H9 (cell line): ENCODE data around the gene NUDT2. TPM values are rescaled to one million over a fixed set of nuclear protein-coding genes. Genes with fewer than 3 reads are reported as not detected.

Source experiments
- DNase-seq: peaks from one replicate; pipeline ENCODE4 v3.0.0-alpha.2; 2017
- H2AFZ ChIP-seq: one replicate; pipeline ENCODE4 v1.6.1; 2013; ENCODE audit warnings: mild to moderate bottlenecking, low read length, control low read depth, moderate library complexity
- H2AK5ac ChIP-seq: 2 replicates; pipeline ENCODE4 v1.6.1; 2013; ENCODE audit warnings: low read length, control low read depth, mixed read lengths; ENCODE audit not compliant: insufficient read length
- H2BK120ac ChIP-seq: one replicate; pipeline ENCODE4 v1.6.1; 2013; ENCODE audit warnings: low read depth, mild to moderate bottlenecking, low read length, control low read depth, inconsistent platforms; ENCODE audit not compliant: poor library complexity, severe bottlenecking
- H2BK12ac ChIP-seq: 2 replicates; pipeline ENCODE4 v1.6.1; 2013; ENCODE audit warnings: low read length, control low read depth, mixed read lengths, low read depth; ENCODE audit not compliant: insufficient read length
- H2BK15ac ChIP-seq: 2 replicates; pipeline ENCODE4 v1.6.1; 2013; ENCODE audit warnings: low read depth, low read length, control low read depth
- H2BK20ac ChIP-seq: one replicate; pipeline ENCODE4 v1.6.1; 2013; ENCODE audit warnings: low read depth, mild to moderate bottlenecking, low read length, control low read depth, inconsistent platforms; ENCODE audit not compliant: poor library complexity, severe bottlenecking
- H2BK5ac ChIP-seq: 2 replicates; pipeline ENCODE4 v1.6.1; 2013; ENCODE audit warnings: low read length, control low read depth, mixed read lengths; ENCODE audit not compliant: insufficient read length
- H3K14ac ChIP-seq: 2 replicates; pipeline ENCODE4 v1.6.1; 2013; ENCODE audit warnings: low read length, control low read depth; ENCODE audit not compliant: insufficient read depth
- H3K18ac ChIP-seq: 2 replicates; pipeline ENCODE4 v1.6.1; 2013; ENCODE audit warnings: low read depth, mild to moderate bottlenecking, mixed read lengths, low read length, control low read depth; ENCODE audit not compliant: insufficient read length
- H3K23ac ChIP-seq: 2 replicates; pipeline ENCODE4 v1.6.1; 2013; ENCODE audit warnings: low read length, control low read depth, mixed read lengths, low read depth; ENCODE audit not compliant: insufficient read length
- H3K23me2 ChIP-seq: 2 replicates; pipeline ENCODE4 v1.6.1; 2013; ENCODE audit warnings: low read depth, mild to moderate bottlenecking, mixed read lengths, low read length, control low read depth; ENCODE audit not compliant: insufficient read length, poor library complexity, severe bottlenecking
- H3K27ac ChIP-seq: 2 replicates; pipeline ENCODE4 v1.5.1; 2013; ENCODE audit warnings: low read length, control low read depth, mixed read lengths, low read depth; ENCODE audit not compliant: insufficient read length
- H3K27me3 ChIP-seq: 2 replicates; pipeline ENCODE4 v1.6.1; 2013; ENCODE audit warnings: low read length, control low read depth, inconsistent platforms; ENCODE audit not compliant: insufficient read depth
- H3K4ac ChIP-seq: 2 replicates; pipeline ENCODE4 v1.6.1; 2013; ENCODE audit warnings: low read depth, mild to moderate bottlenecking, control low read depth, inconsistent platforms, low read length, moderate library complexity
- H3K4me1 ChIP-seq: 2 replicates; pipeline ENCODE4 v1.6.1; 2013; ENCODE audit warnings: low read length, control low read depth, inconsistent platforms; ENCODE audit not compliant: insufficient read depth
- H3K4me2 ChIP-seq: 2 replicates; pipeline ENCODE4 v1.6.1; 2013; ENCODE audit warnings: low read length, control low read depth, mixed read lengths; ENCODE audit not compliant: insufficient read length, insufficient read depth
- H3K56ac ChIP-seq: 2 replicates; pipeline ENCODE4 v1.6.1; 2013; ENCODE audit warnings: low read depth, mild to moderate bottlenecking, mixed read lengths, low read length, control low read depth; ENCODE audit not compliant: insufficient read length
- H3K79me1 ChIP-seq: 2 replicates; pipeline ENCODE4 v1.6.1; 2013; ENCODE audit warnings: low read depth, mild to moderate bottlenecking, moderate library complexity, low read length, control low read depth, inconsistent platforms; ENCODE audit not compliant: insufficient read depth, poor library complexity, severe bottlenecking
- H3K79me2 ChIP-seq: 2 replicates; pipeline ENCODE4 v1.6.1; 2013; ENCODE audit warnings: low read length, control low read depth, inconsistent platforms; ENCODE audit not compliant: insufficient read depth
- H3K9ac ChIP-seq: 2 replicates; pipeline ENCODE4 v1.6.1; 2013; ENCODE audit warnings: low read length, control low read depth, mixed read lengths; ENCODE audit not compliant: insufficient read length; ENCODE audit errors: extremely low read depth
- H3K9me3 ChIP-seq: one replicate; pipeline ENCODE4 v1.6.1; 2013; ENCODE audit warnings: low read depth, low read length, inconsistent platforms; ENCODE audit not compliant: control insufficient read depth
- H3T11ph ChIP-seq: one replicate; pipeline ENCODE4 v1.6.1; 2013; ENCODE audit warnings: mild to moderate bottlenecking, low read length, control low read depth, inconsistent platforms
- H4K20me1 ChIP-seq: one replicate; pipeline ENCODE4 v1.6.1; 2013; ENCODE audit not compliant: control insufficient read depth, insufficient read length, insufficient read depth
- H4K5ac ChIP-seq: 2 replicates; pipeline ENCODE4 v1.6.1; 2013; ENCODE audit warnings: low read depth, mild to moderate bottlenecking, mixed read lengths, low read length, control low read depth; ENCODE audit not compliant: insufficient read length
- H4K8ac ChIP-seq: replicated peaks from 2 replicates; pipeline ENCODE4 v1.6.1; 2013; ENCODE audit warnings: low read length, control low read depth, mixed read lengths, low read depth; ENCODE audit not compliant: insufficient read length
- H4K91ac ChIP-seq: 2 replicates; pipeline ENCODE4 v1.6.1; 2013; ENCODE audit warnings: low read depth, mild to moderate bottlenecking, moderate library complexity, mixed read lengths, low read length, control low read depth; ENCODE audit not compliant: insufficient read length
- H3K27ac Mint-ChIP-seq, 3 experiments: 2 replicates in 2 of 3; 3 replicates in 1 of 3; pipeline ENCODE4 v1.8.0; 2020 to 2021; ENCODE audit warnings: mixed read lengths in 3 of 3, mild to moderate bottlenecking in 1 of 3, moderate library complexity in 1 of 3
- H3K27me3 Mint-ChIP-seq: 2 replicates; pipeline ENCODE4 v1.8.0; 2021; ENCODE audit warnings: low read depth, mild to moderate bottlenecking, moderate library complexity, mixed read lengths
- H3K36me3 Mint-ChIP-seq, 3 experiments: 2 replicates in 2 of 3; 3 replicates in 1 of 3; pipeline ENCODE4 v1.8.0; 2020 to 2021; ENCODE audit warnings: low read depth in 3 of 3, mixed read lengths in 3 of 3; ENCODE audit not compliant: insufficient read depth in 1 of 3
- H3K4me1 Mint-ChIP-seq, 2 experiments: 2 replicates each; pipeline ENCODE4 v1.8.0; 2020; ENCODE audit warnings: mixed read lengths in 2 of 2
- H3K4me3 Mint-ChIP-seq, 2 experiments: 2 replicates in 1 of 2; 3 replicates in 1 of 2; pipeline ENCODE4 v1.8.0; 2020 to 2021; ENCODE audit warnings: mild to moderate bottlenecking in 2 of 2, mixed read lengths in 2 of 2, moderate library complexity in 1 of 2
- H3K9me3 Mint-ChIP-seq, 2 experiments: 2 replicates in 1 of 2; 3 replicates in 1 of 2; pipeline ENCODE4 v1.8.0; 2020; ENCODE audit warnings: mild to moderate bottlenecking in 2 of 2, mixed read lengths in 2 of 2, moderate library complexity in 1 of 2
- CTCF ChIP-seq: fragments of 200-600 bp; sonication (generic); conservative IDR thresholded peaks from 3 replicates; pipeline ENCODE4 v1.8.0; 2021; ENCODE audit warnings: antibody characterized with exemption, mild to moderate bottlenecking
- WGBS: extraction: QIAGEN DNeasy Blood & Tissue Kit; methylation state at CpG from one replicate; pipeline ENCODE4 v1.1.7; 2013; ENCODE audit warnings: missing lambda C conversion rate, low lambda C conversion rate, mixed read lengths; ENCODE audit not compliant: insufficient read length; ENCODE audit errors: extremely low coverage; 5-methylcytosine and 5-hydroxymethylcytosine counted together
- total RNA-seq: library from RNA; stranded (reverse); gene quantifications from 2 replicates; pipeline ENCODE4 v1.2.1, GENCODE V29; 2021

The NUDT2 gene
- total RNA-seq, 1 experiment from 2014 or later = 14.1 TPM

- Histone ChIP-seq H4K20me1 (no peaks in the 10 kb centered on the region), H4K5ac (no peak overlapping the region), H4K8ac (no peak overlapping the region), H3K27me3 (no peaks in the 10 kb centered on the region; the same call in 1 of the 2 replicates), H2AFZ (no peak overlapping the region), H4K91ac (no peak overlapping the region), H2BK12ac (no peak overlapping the region), H3K56ac (no peak overlapping the region), H2BK20ac (no peak overlapping the region), H3K79me2 (no peaks in the 10 kb centered on the region), H2BK5ac (no peak overlapping the region), H3K18ac (no peak overlapping the region), H3K4me1 (0 out of 2 replicates have a peak, but pooled peaks cover 4% of the 10 kb centered on the region), H3K4ac (no peak overlapping the region), H3K23me2 (peaks cover 30% of the 10 kb centered on the region), H3K4me2 (peak overlapping the region; percentile 52), H3K9me3 (no peaks in the 10 kb centered on the region), H3K9ac (no peak overlapping the region), H3K14ac (no peak overlapping the region), H2AK5ac (no peak overlapping the region), H2BK15ac (no peak overlapping the region), H3T11ph (no peak overlapping the region), H2BK120ac (no peak overlapping the region), H3K27ac (no peak overlapping the region), H3K23ac (no peak overlapping the region), H3K79me1 (no peaks in the 10 kb centered on the region)
- Mint-ChIP-seq H3K27me3 (peaks cover 31% of the 10 kb centered on the region), H3K4me1 (peaks cover 20 to 34% of the 10 kb centered on the region in 2 experiments), H3K9me3 (no peaks in the 10 kb centered on the region; a peak in 1 of 5 replicates), H3K36me3 (peaks cover 9 to 12% (median 10%) of the 10 kb centered on the region in 3 experiments; a peak in 6 of 7 replicates), H3K4me3 (peak overlapping the region; percentile 82 to 96), H3K27ac (no peak overlapping the region; a peak in 2 of 7 replicates)
- DNase-seq = peak; percentile 76
- TF ChIP-seq CTCF = peak; percentile 49
- no CpG with 5 or more reads among the region's 22 CpGs for WGBS
These were observed 46.7 kb downstream of the NUDT2 start for GRCh38 chr9:34375901-34376595.
